Activated CD8-positive, alpha-beta memory T cell treated with anti-CD3 and anti-CD28 coated beads, Interleukin-2, amount 50 U/mL, for 1 hour (primary cell): ENCODE measurements around the gene PDIA2.
"Not testable (repeated sequence)": the region's sequence is repeated elsewhere in the genome, so short reads cannot be mapped to it uniquely, and the experiment has no call there.

Experiments
- DNase-seq: peaks from one replicate; pipeline ENCODE4 v3.0.0-alpha.2; 2020; ENCODE audit errors: extremely low read depth

The PDIA2 gene, protein sequence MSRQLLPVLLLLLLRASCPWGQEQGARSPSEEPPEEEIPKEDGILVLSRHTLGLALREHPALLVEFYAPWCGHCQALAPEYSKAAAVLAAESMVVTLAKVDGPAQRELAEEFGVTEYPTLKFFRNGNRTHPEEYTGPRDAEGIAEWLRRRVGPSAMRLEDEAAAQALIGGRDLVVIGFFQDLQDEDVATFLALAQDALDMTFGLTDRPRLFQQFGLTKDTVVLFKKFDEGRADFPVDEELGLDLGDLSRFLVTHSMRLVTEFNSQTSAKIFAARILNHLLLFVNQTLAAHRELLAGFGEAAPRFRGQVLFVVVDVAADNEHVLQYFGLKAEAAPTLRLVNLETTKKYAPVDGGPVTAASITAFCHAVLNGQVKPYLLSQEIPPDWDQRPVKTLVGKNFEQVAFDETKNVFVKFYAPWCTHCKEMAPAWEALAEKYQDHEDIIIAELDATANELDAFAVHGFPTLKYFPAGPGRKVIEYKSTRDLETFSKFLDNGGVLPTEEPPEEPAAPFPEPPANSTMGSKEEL

DNA sequence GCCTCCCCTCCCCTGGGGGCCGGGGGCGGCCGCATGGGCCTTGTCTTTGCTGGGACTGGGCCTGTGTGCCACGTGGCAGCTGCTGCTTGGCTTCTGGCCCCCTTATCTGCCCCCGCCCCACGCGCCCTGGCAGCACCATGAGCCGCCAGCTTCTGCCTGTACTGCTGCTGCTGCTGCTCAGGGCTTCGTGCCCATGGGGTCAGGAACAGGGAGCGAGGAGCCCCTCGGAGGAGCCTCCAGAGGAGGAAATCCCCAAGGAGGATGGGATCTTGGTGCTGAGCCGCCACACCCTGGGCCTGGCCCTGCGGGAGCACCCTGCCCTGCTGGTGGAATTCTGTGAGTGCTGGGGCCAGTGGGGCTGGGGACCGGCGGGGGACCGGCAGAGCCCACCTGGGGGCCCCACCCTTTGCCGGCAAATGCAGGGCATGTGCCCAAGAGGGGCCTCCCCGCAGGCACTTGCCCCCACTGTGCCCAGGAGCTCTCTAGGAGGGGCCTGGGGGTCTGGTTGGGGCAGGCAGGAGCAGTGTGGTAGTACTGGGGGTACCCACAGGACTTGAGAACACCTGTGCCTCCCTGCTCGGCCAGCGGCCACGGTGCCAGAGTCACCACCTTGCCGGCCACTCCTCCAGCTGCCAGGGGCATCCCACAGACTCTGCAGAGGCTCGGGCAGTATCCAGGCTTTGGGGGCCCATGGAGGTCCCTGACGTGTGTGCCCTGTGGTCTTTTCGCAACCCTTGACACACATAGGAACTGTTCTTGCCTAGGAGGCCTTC, at the start of gene PDIA2:
TSS of gene PDIA2 (plus strand) at position 132 of the 773 bp plus-strand sequence. CDS start at position 138, 6 bp downstream.
- DNase-seq, result no peak

DNA sequence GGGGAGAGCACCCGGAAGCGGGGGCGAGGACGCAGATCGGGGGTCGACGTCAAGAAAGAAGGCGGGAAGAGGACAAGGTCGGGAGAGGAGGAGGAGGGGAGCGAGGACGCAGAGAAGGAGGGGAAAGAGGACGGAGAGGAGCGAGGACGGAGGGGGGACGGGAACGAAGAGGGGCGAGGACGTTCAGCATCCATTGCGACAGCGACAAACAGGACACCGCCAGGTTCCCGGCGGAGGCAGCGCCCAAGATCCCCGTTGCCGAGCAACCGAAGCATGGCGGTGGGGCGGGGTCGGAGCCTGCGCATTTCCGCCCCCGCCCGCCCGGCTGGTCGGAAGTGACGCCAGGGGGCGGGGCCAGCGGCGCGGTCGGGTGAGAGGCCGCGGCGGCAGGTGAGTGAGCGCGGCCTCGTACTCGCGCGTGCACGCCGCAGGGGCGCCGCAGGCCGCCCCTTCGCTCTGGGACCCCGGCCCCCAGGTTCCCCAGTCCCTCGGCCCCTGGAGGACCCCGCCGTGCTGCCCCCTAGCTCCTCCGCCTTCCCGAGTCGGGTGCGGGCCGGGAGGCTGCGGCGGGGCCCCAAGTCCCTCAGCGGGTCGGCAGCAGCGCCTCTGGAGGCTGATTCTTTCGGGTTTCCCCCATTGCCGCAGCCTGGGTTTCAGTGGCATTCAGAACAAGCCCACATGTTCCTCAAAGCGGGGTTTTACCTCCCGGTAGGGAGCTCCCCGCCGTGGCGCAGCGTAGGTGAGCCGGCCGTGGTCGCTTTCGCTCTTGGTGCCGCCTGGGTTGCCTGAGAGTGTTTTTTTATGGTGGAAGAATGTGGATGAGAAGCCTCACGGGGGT, 48.3 kb upstream of the PDIA2 start, which contains the start of gene FAM234A:
TSS of gene FAM234A (plus strand) at position 354 of the 838 bp plus-strand sequence. CDS start 19,593 bp downstream, outside the sequence.
- peak; percentile 89 for DNase-seq

DNA sequence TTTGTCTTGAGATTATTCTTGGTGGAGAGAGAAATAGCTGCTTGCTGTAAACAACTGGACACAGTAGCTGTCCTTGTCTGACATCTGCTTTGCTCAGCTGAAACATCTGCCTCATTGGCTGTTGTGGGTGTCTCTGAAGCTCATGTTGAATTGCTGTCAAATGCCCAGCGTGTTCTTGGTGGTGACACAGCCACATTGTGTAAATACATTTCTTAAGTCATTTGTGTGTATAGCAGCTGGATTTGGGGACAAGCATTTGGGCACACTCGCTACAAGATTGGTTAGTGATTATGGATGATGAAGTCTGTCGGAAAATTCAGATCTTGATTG, 43.1 kb upstream of the PDIA2 start:
- DNase-seq, result no peak

DNA sequence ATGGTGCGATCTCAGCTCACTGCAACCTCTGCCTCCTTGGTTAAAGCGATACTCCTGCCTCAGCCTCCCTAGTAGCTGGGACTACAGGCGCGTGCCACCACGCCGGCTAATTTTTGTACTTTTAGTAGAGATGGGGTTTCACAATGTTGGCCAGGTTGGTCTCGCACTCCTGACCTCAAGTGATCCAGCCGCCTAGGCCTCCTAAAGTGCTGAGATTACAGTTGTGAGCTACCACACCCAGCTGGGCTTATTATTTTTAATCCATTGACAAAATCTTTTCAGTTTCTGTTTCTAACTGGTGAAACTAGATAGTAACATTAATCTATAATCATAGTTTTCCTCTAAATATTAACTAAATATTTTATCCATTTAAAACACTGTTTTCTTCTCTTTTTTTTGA, 42.4 kb upstream of the PDIA2 start:
- DNase-seq, result no peak

DNA sequence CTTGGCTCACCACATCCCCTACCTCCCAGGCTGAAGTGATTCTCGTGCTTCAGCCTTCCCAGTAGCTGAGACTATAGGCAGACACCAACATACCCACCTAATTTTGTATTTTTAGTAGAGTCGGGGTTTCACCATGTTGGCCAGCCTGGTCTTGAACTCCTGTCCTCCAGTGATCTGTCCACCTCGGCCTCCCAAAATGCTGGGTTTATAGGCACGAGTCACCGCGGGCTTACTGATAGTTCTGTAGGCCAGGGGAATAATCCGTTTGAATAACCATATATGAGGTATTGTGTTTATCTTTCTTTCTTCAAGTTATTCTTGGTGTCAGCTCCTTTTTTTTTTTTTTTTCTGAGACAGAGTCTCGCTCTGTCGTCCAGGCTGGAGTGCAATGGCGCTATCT, 40.7 kb upstream of the PDIA2 start:
- DNase-seq, result no peak

DNA sequence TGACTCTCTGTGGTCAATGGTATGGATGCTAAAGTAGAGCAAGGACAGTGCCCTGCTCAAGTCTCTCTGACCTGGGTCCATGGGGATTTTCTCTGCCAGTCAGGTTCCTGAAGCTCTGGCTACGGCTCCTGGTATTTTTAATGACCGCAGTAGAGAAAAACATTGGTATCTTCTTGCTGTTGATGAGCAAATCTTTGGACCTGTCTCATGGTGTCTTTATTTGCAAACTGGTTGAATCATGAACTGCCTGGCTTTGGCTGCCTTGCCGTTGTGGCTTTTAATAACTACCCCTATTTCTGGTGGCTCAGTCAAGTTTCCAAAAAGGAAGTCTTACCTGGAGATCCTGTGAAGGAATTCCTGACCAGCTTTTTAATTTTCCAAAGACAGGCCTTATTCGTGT, 39.6 kb upstream of the PDIA2 start:
- DNase-seq, result no peak

DNA sequence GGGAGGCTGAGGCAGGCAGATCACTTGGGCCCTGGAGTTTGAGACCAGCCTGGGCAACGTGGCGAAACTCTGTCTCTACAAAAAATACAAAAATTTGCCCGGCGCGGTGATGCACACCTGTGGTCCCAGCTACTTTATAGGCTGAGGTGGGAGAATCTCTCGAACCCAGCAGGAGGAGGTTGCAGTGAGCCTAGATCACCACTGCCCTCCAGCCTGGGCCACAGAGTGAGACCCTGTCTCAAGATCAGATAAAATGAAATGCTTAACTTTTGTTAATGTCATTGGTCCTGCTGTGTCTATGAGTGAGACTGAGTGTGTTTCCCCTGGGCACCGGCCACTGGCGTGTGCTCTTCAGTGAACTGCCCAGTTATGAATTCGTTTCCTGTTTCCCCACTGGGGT, 37.9 kb upstream of the PDIA2 start:
- no peak for DNase-seq

DNA sequence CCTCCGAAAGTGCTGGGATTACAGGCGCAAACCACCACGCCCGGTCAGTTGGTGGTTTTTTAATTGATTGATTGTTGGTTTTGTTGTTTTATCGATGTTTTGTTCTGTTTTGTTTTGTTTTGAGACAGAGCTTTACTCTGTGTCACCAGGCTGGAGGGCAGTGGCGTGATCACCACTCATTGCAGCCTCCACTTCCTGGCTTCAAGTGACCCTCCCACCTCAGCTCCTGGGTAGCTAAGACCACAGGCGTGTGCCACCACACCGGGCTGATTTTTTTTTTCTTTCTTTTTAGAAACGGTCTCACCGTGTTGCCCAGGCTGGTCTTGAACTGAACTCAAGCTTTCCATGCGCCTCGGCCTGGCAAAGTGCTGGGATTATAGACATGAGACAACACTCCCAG, 35.9 kb upstream of the PDIA2 start:
- no peak for DNase-seq

DNA sequence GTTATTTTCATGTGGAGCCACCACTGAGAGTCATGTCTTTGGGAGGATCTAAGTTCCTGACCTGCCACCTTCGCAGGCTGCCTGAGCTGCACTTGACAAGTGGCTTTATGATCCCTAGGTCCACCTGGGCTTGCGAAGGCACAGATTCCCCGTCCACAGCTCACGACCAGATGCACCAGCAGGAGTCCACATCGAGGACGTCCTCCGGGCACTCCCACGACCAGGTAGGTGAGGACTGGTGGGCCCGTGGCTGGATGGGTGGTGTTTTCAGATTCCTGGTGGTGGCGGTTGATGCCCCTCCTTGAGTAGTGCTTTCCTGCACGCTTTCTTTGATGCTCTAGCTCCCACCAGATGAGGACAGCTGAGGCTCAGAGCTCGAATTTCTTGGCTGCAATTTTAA, 33.5 kb upstream of the PDIA2 start:
- no peak for DNase-seq

DNA sequence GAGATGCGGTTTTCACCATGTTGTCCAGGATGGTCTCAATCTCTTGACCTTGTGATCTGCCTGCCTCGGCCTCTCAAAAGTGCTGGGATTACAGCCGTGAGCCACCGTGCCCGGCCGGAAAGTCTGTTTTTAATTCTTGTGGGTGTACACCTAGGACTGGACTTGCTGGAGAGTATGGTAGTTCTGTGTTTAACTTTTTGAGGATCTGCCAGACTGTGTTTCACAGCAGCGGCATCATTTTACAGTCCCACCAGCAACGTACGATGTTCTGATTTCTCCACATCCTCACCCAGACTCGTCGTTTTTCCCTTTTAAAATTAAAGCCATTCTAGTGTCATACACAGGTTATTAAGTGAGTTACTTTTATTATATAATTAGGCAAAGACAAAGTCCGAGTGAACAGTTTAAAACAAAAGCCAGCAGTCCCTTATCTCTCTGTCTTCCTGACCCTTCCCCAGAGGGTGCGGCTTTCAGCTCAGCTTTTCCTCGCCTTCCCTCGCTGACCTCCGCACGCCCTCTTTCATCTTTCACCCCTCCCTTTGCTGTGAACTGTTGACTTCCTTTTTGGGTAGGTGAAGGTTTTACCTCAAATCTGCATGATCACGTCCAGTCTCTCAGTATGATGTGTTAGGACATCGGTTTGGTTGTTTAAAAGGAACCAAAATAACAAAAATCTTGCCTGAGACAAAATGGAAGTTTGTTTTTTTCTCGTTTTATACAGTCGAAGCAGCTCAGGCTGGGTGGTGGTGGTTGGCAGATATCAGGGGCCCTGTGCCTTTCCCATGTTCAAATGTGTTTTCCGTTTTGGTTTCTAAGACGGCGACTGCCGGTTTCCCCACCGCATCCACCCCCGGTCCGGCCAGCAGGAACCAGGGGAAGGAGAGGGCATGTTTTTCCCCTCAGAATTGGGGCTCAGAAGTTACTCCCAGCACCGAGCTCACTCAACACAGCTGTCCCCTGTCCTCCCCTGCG, 30.3 kb upstream of the PDIA2 start:
- DNase-seq, result no peak

DNA sequence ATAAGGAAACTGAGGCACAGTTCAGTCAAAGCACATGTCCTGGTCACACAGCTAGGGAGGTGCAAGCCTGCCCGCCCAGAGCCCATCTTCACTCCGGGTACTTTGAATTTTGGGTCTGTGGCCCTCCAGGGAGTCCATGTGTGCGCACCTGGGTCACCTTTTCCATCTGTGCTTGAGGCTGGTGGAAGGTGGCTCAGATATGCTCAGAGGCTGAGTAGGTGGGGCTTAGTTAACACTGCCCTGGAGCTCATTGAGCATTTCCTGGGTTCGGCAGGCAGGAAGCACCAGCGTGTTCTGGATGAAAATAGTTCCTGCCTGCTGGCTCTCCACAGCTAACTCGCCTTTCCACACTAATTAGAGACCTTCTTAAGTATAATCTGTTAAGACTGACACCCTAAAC, 29.1 kb upstream of the PDIA2 start:
- DNase-seq, result no peak

DNA sequence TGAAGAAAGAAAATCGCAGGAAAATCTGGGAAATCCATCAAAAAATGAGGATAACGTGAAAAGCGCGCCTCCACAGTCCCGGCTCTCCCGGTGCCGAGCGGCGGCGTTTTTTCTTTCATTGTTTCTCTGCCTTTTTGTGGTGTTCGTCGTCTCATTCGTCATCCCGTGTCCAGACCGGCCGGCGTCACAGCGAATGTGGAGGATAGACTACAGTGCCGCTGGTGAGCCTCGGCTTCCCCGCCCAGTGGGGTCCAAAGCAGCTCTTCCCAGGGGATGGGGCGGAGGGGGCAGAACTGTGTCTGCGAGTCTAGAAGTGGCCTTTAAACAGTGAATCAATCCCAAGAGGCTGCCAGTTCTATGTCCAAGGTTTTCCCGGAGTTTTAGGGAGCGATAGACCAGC, 28.5 kb upstream of the PDIA2 start:
- DNase-seq, result no peak

DNA sequence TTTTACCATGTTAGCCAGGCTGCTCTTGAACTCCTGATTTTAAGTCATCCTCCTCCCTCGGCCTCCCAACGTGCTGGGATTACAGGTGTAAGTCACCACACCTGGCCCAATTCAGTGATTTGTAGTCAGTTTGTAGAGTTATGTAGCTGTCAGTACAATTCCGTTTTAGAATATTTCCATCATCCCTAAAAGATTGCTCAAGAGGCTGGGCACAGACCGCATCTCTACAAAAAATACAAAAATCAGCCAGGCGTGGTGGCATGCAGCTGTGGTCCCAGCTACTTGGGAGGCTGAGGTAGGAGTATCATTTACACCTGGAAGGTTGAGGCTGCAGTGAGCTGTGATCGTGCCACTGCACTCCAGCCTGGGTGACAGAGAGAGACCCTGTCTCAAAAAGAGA, 27.8 kb upstream of the PDIA2 start:
- no peak for DNase-seq

DNA sequence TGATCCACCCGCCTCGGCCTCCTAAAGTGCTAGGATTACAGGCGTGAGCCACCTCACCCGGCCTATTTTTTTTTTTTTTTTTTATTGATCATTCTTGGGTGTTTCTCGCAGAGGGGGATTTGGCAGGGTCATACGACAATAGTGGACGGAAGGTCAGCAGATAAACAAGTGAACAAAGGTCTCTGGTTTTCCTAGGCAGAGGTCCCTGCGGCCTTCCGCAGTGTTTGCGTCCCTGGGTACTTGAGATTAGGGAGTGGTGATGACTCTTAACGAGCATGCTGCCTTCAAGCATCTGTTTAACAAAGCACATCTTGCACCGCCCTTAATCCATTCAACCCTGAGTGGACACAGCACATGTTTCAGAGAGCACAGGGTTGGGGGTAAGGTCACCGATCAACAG, 24.9 kb upstream of the PDIA2 start:
- DNase-seq, result not testable (repeated sequence)

DNA sequence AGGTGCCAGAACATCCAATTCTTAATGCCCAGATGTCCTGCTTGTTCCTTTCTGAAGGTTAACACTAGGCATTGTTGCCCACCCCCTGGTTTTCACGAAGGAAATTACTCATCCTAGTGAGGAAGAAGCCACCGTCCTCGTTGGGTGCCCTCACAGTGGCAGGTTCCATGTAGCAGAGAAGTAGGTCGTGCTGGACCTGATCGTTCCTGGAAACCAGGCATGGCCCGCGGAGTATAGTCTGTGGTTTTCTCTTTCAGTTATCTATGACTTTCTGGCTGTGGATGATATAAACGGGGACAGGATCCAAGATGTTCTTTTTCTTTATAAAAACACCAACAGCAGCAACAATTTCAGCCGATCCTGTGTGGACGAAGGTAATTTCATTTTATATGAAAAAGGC, 23.7 kb upstream of the PDIA2 start:
- no peak for DNase-seq

DNA sequence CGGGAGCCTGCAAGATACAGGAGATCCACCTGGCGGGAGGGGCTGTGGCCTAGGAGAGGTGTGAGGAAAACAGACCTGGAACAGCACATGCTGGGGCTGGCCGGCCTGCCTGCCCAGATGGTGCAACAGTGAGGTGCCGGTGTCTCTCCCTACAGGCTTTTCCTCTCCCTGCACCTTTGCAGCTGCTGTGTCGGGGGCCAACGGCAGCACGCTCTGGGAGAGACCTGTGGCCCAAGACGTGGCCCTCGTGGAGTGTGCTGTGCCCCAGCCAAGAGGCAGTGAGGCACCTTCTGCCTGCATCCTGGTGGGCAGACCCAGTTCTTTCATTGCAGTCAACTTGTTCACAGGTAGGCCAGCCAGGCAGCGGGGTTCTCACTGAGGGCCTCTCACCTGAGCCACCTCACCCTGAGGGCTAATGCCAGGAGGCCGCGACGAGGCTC, 23.1 kb upstream of the PDIA2 start:
- no peak for DNase-seq

DNA sequence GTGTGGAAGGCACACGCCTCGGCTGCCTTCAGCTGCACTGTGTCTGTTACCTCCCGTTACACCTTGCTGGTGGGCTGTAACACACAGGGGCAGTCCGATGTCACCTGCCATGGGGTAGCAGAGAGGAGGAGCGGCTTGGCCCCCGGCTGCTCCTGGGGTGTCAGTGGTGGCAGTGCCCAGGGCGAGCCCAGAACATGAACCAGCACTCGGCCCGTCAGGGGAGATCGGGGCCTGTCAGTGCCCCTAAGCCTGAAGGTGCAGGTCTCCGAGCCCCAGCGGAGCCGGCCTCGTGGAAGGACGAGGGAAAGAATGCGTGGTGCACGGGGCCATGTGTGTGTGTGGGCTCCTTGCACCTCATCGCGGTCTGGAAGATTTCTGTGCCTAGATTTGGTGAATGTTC, 22.6 kb upstream of the PDIA2 start:
- no peak for DNase-seq

DNA sequence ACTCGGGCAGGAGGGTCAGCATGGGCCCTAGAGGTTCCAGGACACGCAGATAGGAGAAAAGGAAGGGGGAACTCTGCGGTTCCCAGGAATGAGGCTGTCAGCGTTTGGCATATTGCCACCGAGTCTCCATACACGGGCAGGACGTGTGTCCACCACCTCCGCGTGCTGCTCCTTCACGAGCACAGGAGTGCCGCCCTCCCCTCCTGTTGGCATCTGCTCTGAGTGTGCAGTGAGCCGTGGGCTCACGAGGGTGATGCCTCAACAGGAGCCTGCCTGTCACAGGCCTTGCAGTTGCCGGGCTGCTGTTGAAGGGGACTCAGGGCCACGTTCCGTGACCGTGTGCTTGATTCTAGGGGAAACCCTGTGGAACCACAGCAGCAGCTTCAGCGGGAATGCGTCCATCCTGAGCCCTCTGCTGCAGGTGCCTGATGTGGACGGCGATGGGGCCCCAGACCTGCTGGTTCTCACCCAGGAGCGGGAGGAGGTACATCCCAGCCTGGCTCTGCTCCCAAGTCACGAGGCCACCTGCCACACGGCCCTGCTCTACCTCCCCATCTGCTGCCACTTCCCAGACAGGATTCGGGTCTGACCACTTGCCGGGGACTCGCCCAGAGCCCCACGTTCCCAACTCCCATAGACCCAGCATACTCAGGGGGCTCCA, 21.8 kb upstream of the PDIA2 start:
- no peak for DNase-seq

DNA sequence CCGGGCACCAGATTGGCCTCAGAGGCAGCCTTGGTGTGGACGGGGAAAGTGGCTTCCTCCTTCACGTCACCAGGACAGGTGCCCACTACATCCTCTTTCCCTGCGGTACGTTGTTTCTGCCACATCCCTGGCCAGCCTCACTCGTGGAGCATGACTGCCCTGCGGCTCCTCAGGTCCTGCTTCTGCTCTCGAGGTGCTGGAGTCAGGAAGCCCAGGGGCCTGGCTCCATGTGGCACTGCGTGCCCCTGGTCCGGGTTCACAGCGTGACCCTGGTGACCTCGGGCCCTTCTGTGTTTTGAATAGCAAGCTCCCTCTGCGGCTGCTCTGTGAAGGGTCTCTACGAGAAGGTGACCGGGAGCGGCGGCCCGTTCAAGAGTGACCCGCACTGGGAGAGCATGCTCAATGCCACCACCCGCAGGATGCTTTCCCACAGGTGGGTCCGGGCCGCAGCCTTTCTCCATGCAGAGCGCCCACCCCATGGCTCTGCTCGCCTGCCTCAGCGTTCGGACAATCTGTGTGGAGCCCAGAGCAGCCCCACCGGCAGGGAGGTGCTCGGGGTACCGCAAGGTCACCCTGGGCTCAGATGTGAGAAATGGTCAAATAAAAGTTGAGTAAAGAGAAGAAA, 20.7 kb upstream of the PDIA2 start:
- no peak for DNase-seq
